ENCODE measurements around the gene BRD4. TPM values are rescaled to one million over a fixed set of nuclear protein-coding genes. Genes with fewer than 3 reads are reported as not detected.

BRD4 gene
- total and polyA plus RNA-seq, 2 experiments from 2014 or later, result 63.8 to 115 TPM

DNA sequence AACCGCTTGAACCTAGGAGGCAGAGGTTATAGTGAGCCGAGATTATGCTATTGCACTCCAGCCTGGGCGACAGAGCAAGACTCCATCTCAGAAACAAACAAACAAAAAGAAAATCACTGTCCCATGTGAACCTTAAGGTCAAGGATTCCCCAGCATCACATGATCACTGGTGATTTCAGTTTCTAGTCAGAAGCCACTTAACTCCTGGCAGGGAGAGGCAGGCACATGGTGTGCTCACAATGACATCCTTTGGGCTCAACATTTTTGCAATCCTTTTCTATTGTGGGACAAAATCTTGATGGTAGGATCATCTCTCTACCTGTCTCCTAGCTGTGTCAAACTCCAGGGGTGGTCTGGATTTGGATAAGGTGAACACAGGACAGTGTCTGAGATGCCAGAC lies 35.1 kb upstream of the BRD4 start:
- TF ChIP-seq ZNF114 (CRISPR knock-in tag; IDR thresholded peaks at IDR 0.05) (no peak), ETS1 (IDR thresholded peaks at IDR 0.05) (no peak), NANOG (IDR thresholded peaks at IDR 0.05; ENCODE audit: borderline replicate concordance) (no peak), CREB1 (CRISPR knock-in tag; IDR thresholded peaks at IDR 0.05; ENCODE audit: low read depth) (no peak)
- no peak overlapping the region for H3K4me2 ChIP-seq
- H3K4me1 Mint-ChIP-seq, result no peaks in the 10 kb centered on the region
- ATAC-seq (no peak), DNase-seq (ENCODE audit: low spot score) (no peak)
- no peak overlapping the region for H3K27ac Mint-ChIP-seq
- peaks cover 40% of the 10 kb centered on the region for H3K36me3 ChIP-seq (ENCODE audit: insufficient read depth)
- no peaks in the 10 kb centered on the region for H3K9me2 ChIP-seq (ENCODE audit: insufficient read depth)
- H3K9me3 Mint-ChIP-seq, result peaks cover 12% of the 10 kb centered on the region
- no peaks in the 10 kb centered on the region for H3K4me1 ChIP-seq (ENCODE audit: insufficient read depth)
- H3K36me3 Mint-ChIP-seq (ENCODE audit: low read depth), result peaks cover 91% of the 10 kb centered on the region
- H2AFZ ChIP-seq, result no peak overlapping the region
- H4K20me1 ChIP-seq (replicated peaks; ENCODE audit: insufficient read depth), result peaks cover 8% of the 10 kb centered on the region
- H3K27ac ChIP-seq (ENCODE audit: low read depth), result no peak overlapping the region
- no peak overlapping the region for H3K4me3 ChIP-seq
- no peaks in the 10 kb centered on the region for H3K27me3 ChIP-seq (ENCODE audit: insufficient read depth)
- H3K4me3 Mint-ChIP-seq, result no peak overlapping the region
- H3K27me3 Mint-ChIP-seq (ENCODE audit: insufficient read depth, low read depth, poor library complexity), result peaks cover 8% of the 10 kb centered on the region
- peaks cover 12% of the 10 kb centered on the region for H3K79me2 ChIP-seq (replicated peaks; ENCODE audit: insufficient read depth)
- no peaks in the 10 kb centered on the region for H3F3A ChIP-seq (replicated peaks; ENCODE audit: low read depth)

- H3K27ac Mint-ChIP-seq, result no peak overlapping the region
- no peak for ATAC-seq
- H3K79me2 ChIP-seq (replicated peaks; ENCODE audit: insufficient read depth), result no peaks in the 10 kb centered on the region
- no peaks in the 10 kb centered on the region for H3K27me3 ChIP-seq (ENCODE audit: insufficient read depth)
- no peak overlapping the region for H3K27ac ChIP-seq (ENCODE audit: low read depth)
- H2AFZ ChIP-seq, result no peak overlapping the region
- H3K36me3 ChIP-seq (ENCODE audit: insufficient read depth), result peaks cover 42% of the 10 kb centered on the region
- H3K36me3 Mint-ChIP-seq (ENCODE audit: low read depth), result peaks cover 90% of the 10 kb centered on the region
- peaks cover 3% of the 10 kb centered on the region for H3K27me3 Mint-ChIP-seq (ENCODE audit: insufficient read depth, low read depth, poor library complexity)
- no peaks in the 10 kb centered on the region for H3F3A ChIP-seq (replicated peaks; ENCODE audit: low read depth)
- no peak overlapping the region for H3K4me3 ChIP-seq
- no peak for DNase-seq (ENCODE audit: low spot score)
- H3K4me2 ChIP-seq, result no peak overlapping the region
- no peaks in the 10 kb centered on the region for H3K4me1 ChIP-seq (ENCODE audit: insufficient read depth)
- H3K4me1 Mint-ChIP-seq, result no peaks in the 10 kb centered on the region
- H3K9me2 ChIP-seq (ENCODE audit: insufficient read depth), result no peaks in the 10 kb centered on the region
- H3K4me3 Mint-ChIP-seq, result no peak overlapping the region
- no peaks in the 10 kb centered on the region; the same call in none of the 2 replicates for H4K20me1 ChIP-seq (replicated peaks; ENCODE audit: insufficient read depth)
- H3K9me3 Mint-ChIP-seq, result peaks cover 21% of the 10 kb centered on the region
- TF ChIP-seq, protein P1, sequence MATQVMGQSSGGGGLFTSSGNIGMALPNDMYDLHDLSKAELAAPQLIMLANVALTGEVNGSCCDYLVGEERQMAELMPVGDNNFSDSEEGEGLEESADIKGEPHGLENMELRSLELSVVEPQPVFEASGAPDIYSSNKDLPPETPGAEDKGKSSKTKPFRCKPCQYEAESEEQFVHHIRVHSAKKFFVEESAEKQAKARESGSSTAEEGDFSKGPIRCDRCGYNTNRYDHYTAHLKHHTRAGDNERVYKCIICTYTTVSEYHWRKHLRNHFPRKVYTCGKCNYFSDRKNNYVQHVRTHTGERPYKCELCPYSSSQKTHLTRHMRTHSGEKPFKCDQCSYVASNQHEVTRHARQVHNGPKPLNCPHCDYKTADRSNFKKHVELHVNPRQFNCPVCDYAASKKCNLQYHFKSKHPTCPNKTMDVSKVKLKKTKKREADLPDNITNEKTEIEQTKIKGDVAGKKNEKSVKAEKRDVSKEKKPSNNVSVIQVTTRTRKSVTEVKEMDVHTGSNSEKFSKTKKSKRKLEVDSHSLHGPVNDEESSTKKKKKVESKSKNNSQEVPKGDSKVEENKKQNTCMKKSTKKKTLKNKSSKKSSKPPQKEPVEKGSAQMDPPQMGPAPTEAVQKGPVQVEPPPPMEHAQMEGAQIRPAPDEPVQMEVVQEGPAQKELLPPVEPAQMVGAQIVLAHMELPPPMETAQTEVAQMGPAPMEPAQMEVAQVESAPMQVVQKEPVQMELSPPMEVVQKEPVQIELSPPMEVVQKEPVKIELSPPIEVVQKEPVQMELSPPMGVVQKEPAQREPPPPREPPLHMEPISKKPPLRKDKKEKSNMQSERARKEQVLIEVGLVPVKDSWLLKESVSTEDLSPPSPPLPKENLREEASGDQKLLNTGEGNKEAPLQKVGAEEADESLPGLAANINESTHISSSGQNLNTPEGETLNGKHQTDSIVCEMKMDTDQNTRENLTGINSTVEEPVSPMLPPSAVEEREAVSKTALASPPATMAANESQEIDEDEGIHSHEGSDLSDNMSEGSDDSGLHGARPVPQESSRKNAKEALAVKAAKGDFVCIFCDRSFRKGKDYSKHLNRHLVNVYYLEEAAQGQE (IDR thresholded peaks at IDR 0.05; ENCODE audit: unreplicated experiment), result no peak
- TF ChIP-seq STAT1 (IDR thresholded peaks at IDR 0.05; ENCODE audit: unreplicated experiment), result no peak
- TF ChIP-seq ETS1 (IDR thresholded peaks at IDR 0.05), result no peak
- TF ChIP-seq, protein P2, sequence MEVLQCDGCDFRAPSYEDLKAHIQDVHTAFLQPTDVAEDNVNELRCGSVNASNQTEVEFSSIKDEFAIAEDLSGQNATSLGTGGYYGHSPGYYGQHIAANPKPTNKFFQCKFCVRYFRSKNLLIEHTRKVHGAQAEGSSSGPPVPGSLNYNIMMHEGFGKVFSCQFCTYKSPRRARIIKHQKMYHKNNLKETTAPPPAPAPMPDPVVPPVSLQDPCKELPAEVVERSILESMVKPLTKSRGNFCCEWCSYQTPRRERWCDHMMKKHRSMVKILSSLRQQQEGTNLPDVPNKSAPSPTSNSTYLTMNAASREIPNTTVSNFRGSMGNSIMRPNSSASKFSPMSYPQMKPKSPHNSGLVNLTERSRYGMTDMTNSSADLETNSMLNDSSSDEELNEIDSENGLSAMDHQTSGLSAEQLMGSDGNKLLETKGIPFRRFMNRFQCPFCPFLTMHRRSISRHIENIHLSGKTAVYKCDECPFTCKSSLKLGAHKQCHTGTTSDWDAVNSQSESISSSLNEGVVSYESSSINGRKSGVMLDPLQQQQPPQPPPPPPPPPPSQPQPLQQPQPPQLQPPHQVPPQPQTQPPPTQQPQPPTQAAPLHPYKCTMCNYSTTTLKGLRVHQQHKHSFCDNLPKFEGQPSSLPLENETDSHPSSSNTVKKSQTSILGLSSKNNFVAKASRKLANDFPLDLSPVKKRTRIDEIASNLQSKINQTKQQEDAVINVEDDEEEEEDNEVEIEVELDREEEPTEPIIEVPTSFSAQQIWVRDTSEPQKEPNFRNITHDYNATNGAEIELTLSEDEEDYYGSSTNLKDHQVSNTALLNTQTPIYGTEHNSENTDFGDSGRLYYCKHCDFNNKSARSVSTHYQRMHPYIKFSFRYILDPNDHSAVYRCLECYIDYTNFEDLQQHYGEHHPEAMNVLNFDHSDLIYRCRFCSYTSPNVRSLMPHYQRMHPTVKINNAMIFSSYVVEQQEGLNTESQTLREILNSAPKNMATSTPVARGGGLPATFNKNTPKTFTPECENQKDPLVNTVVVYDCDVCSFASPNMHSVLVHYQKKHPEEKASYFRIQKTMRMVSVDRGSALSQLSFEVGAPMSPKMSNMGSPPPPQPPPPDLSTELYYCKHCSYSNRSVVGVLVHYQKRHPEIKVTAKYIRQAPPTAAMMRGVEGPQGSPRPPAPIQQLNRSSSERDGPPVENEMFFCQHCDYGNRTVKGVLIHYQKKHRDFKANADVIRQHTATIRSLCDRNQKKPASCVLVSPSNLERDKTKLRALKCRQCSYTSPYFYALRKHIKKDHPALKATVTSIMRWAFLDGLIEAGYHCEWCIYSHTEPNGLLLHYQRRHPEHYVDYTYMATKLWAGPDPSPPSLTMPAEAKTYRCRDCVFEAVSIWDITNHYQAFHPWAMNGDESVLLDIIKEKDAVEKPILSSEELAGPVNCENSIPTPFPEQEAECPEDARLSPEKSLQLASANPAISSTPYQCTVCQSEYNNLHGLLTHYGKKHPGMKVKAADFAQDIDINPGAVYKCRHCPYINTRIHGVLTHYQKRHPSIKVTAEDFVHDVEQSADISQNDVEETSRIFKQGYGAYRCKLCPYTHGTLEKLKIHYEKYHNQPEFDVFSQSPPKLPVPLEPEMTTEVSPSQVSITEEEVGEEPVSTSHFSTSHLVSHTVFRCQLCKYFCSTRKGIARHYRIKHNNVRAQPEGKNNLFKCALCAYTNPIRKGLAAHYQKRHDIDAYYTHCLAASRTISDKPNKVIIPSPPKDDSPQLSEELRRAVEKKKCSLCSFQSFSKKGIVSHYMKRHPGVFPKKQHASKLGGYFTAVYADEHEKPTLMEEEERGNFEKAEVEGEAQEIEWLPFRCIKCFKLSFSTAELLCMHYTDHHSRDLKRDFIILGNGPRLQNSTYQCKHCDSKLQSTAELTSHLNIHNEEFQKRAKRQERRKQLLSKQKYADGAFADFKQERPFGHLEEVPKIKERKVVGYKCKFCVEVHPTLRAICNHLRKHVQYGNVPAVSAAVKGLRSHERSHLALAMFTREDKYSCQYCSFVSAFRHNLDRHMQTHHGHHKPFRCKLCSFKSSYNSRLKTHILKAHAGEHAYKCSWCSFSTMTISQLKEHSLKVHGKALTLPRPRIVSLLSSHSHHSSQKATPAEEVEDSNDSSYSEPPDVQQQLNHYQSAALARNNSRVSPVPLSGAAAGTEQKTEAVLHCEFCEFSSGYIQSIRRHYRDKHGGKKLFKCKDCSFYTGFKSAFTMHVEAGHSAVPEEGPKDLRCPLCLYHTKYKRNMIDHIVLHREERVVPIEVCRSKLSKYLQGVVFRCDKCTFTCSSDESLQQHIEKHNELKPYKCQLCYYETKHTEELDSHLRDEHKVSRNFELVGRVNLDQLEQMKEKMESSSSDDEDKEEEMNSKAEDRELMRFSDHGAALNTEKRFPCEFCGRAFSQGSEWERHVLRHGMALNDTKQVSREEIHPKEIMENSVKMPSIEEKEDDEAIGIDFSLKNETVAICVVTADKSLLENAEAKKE (CRISPR knock-in tag; IDR thresholded peaks at IDR 0.05), result no peak
- no peak for TF ChIP-seq CREB1 (CRISPR knock-in tag; IDR thresholded peaks at IDR 0.05; ENCODE audit: low read depth)
- no peak for TF ChIP-seq NANOG (IDR thresholded peaks at IDR 0.05; ENCODE audit: borderline replicate concordance)
- no peak for TF ChIP-seq JUNB (IDR thresholded peaks at IDR 0.05; ENCODE audit: unreplicated experiment)
- TF ChIP-seq ZNF331 (CRISPR knock-in tag; IDR thresholded peaks at IDR 0.05; ENCODE audit: low read depth), result no peak
These were observed 32.9 kb upstream of the BRD4 start for GRCh38 chr19:15365264-15365663.
